Stomach (tissue), 9 donors: ENCODE data around the gene FHOD3. TPM values are rescaled to one million over a fixed set of nuclear protein-coding genes. Genes with fewer than 3 reads are reported as not detected.

ENCODE experiments used
- DNase-seq, 2 donors: peaks; one replicate each; pipeline versions ENCODE4 v3.0.0 to v3.0.0-alpha.2; 2013 to 2019
- H3K27ac ChIP-seq, 5 donors: fragments of 200-600 bp in 4 of 5; sonication (generic) in 4 of 5; one replicate each; pipeline ENCODE4 v1.5.1; 2013 to 2019; ENCODE audit warnings: mild to moderate bottlenecking in 1 of 5, moderate library complexity in 1 of 5
- H3K27me3 ChIP-seq, 3 donors: fragments of 200-600 bp; sonication (generic); one replicate each; pipeline ENCODE4 v1.5.1; 2017 to 2019; ENCODE audit warnings: mixed run types in 1 of 3
- H3K36me3 ChIP-seq, 4 donors: fragments of 200-600 bp; sonication (generic); 1 replicate in 3 of 4; 2 replicates in 1 of 4; pipeline ENCODE4 v1.5.1; 2016 to 2019
- H3K4me1 ChIP-seq, 4 donors: fragments of 200-600 bp; sonication (generic); one replicate each; pipeline ENCODE4 v1.5.1; 2016 to 2019
- H3K4me3 ChIP-seq, 4 donors: fragments of 200-600 bp; sonication (generic) in 3 of 4; one replicate each; pipeline ENCODE4 v1.5.1; 2016 to 2019; ENCODE audit warnings: mild to moderate bottlenecking in 1 of 4
- H3K9me3 ChIP-seq, 4 donors: fragments of 200-600 bp; sonication (generic); one replicate each; pipeline ENCODE4 v1.5.1; 2016 to 2019
- EP300 ChIP-seq: sonication (generic); formaldehyde crosslinking; IDR thresholded peaks from one replicate; pipeline ENCODE4 v1.6.1; 2017; ENCODE audit warnings: antibody characterized with exemption
- POLR2A ChIP-seq, 4 donors: fragments of 450-650 bp; IDR thresholded peaks; one replicate each; pipeline ENCODE4 v1.6.1; 2016; ENCODE audit warnings: antibody characterized with exemption in 4 of 4, control low read depth in 2 of 4, mild to moderate bottlenecking in 1 of 4, moderate library complexity in 1 of 4
- POLR2AphosphoS5 ChIP-seq, 3 donors: sonication (generic); formaldehyde crosslinking; IDR thresholded peaks; one replicate each; pipeline ENCODE4 v1.6.1; 2016; ENCODE audit warnings: antibody characterized with exemption in 3 of 3
- WGBS, 5 donors: extraction: QIAGEN DNeasy Blood & Tissue Kit in 3 of 5; methylation state at CpG; one replicate each; pipeline versions ENCODE4 v1.1.5 to v1.1.7; 2013 to 2018; 5-methylcytosine and 5-hydroxymethylcytosine counted together
- intact Hi-C: fragments of 100-400 bp; cut with DNase I; formaldehyde crosslinking; loops from one replicate; pipeline ENCODE4 v1.15.1; 2023; ENCODE audit warnings: low total_unique reads
- polyA plus RNA-seq, 3 donors: library from polyadenylated mRNA; stranded (reverse); fragments of 200-250 nt; gene quantifications; one replicate each; pipeline ENCODE4 v1.2.3, GENCODE V29; 2013
- total RNA-seq, 5 donors: library from RNA; depleted of rRNA; stranded (reverse); fragments of >200 nt; gene quantifications; one replicate each; pipeline versions ENCODE4 v1.1.0 to v1.2.3, GENCODE V29; 2014 to 2016
- TF ChIP-seq, protein P1 (sequence below), 7 experiments: fragments of 450-650 bp in 4 of 7; fragments of 200-600 bp in 3 of 7; sonication (generic) in 3 of 7; IDR thresholded peaks; one replicate each; pipeline ENCODE4 v1.5.1; 2016 to 2019; ENCODE audit warnings: antibody characterized with exemption in 7 of 7, control low read depth in 2 of 7, mild to moderate bottlenecking in 1 of 7
- donor health status: healthy with polysubstance abuse.
- donor health status: Bipolar disorder and iron deficiency.
- donor health status: healthy.

FHOD3 gene
- total and polyA plus RNA-seq, 8 donors, result under 0.01 to 9.1 (median 4.6) TPM

DNA sequence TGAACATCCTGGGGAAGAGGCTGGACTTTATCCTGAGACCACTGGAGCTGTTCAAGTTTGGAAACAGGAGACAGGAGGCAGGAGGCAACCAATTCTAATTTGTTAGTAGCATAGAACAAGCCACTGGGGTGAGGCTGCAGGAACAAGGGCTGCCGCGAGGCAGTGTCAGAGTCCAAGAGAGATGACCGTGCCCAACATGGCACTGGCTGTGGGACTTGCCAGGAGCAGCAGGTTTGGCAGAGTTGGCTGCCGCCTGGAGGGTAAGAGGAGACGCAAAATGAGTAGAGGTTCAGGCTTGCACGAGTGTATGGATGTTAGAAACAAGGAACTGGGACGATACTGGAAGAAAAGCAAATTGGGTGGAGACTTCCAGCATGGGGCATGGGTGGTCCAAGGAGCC lies 362.8 kb downstream of the FHOD3 start:
- Histone ChIP-seq H3K27ac (no peak overlapping the region), H3K9me3 (no peaks in the 10 kb centered on the region), H3K27me3 (peaks cover 0 to 3% (median 0%) of the 10 kb centered on the region in 3 donors), H3K4me1 (no peaks in the 10 kb centered on the region), H3K4me3 (no peak overlapping the region), H3K36me3 (no peaks in the 10 kb centered on the region)
- intact Hi-C loops, result no loop called here
- DNase-seq, result no peak
- TF ChIP-seq, protein P1, sequence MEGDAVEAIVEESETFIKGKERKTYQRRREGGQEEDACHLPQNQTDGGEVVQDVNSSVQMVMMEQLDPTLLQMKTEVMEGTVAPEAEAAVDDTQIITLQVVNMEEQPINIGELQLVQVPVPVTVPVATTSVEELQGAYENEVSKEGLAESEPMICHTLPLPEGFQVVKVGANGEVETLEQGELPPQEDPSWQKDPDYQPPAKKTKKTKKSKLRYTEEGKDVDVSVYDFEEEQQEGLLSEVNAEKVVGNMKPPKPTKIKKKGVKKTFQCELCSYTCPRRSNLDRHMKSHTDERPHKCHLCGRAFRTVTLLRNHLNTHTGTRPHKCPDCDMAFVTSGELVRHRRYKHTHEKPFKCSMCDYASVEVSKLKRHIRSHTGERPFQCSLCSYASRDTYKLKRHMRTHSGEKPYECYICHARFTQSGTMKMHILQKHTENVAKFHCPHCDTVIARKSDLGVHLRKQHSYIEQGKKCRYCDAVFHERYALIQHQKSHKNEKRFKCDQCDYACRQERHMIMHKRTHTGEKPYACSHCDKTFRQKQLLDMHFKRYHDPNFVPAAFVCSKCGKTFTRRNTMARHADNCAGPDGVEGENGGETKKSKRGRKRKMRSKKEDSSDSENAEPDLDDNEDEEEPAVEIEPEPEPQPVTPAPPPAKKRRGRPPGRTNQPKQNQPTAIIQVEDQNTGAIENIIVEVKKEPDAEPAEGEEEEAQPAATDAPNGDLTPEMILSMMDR (IDR thresholded peaks at IDR 0.05), result no peak
- no peak for TF ChIP-seq POLR2A (IDR thresholded peaks at IDR 0.05)
- no peak for TF ChIP-seq EP300
- TF ChIP-seq POLR2AphosphoS5 (IDR thresholded peaks at IDR 0.05), result no peak
- 84 to 92% (median 86%) methylated on average over 7 of the region's 7 CpGs for WGBS, 5 donors

DNA sequence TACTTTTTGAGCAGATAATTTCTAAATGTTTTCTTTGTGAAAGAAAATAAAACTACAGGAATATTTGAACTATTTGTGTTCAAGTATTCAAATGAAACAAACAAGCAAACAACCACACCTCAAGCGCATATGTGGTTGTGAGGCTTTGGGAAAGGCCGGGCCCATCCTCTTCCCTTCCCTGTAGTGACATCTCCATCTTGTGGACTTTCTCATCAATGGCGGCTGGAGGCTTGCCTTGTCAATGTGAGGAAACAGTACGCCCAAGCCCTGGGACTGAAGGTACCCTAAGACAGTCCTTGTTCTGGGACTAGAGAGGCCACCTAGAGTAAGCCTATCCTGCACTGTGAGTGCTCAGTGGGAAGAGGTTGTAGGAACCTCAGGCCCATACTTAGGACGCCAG lies 364.5 kb downstream of the FHOD3 start:
- DNase-seq, result peak in 1 of 2 donors; percentile 28
- Histone ChIP-seq H3K27ac (no peak overlapping the region), H3K4me1 (no peaks in the 10 kb centered on the region), H3K36me3 (no peaks in the 10 kb centered on the region), H3K9me3 (no peaks in the 10 kb centered on the region), H3K4me3 (no peak overlapping the region), H3K27me3 (peaks cover 0 to 3% (median 0%) of the 10 kb centered on the region in 3 donors)
- TF ChIP-seq EP300 (no peak), POLR2A (IDR thresholded peaks at IDR 0.05) (no peak), POLR2AphosphoS5 (IDR thresholded peaks at IDR 0.05) (no peak)
- TF ChIP-seq, protein P1 (IDR thresholded peaks at IDR 0.05), result no peak
- intact Hi-C loops, result no loop called here
- WGBS, 5 donors, result 64 to 76% (median 74%) methylated on average over 5 of the region's 5 CpGs

DNA sequence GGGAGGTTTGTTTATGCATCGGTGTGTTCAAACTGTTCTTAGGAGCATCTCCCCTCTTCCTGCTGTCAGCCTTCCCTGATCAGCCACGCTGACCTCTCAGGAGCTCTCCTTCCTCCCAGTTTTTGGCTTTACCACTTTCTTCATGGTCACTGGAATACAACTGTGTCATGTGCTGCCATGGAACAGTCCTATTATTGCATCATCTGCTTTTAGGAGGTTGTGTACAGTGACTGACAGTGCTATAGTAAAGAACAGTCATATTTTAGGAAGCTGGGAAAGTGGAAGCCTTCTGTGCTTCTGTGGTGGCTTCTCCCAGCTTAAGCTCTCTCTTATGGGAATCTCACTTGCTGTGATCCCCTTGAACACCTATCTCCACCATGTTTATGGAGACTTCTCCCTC lies 365.8 kb downstream of the FHOD3 start:
- Histone ChIP-seq H3K9me3 (no peaks in the 10 kb centered on the region), H3K36me3 (no peaks in the 10 kb centered on the region), H3K27me3 (peaks cover 0 to 3% (median 0%) of the 10 kb centered on the region in 3 donors), H3K4me1 (no peaks in the 10 kb centered on the region), H3K27ac (no peak overlapping the region), H3K4me3 (no peak overlapping the region)
- intact Hi-C loops, result no loop called here
- TF ChIP-seq POLR2AphosphoS5 (IDR thresholded peaks at IDR 0.05) (no peak), POLR2A (IDR thresholded peaks at IDR 0.05) (no peak), EP300 (no peak)
- TF ChIP-seq, protein P1 (IDR thresholded peaks at IDR 0.05), result no peak
- no peak for DNase-seq
- WGBS, 5 donors, result 75 to 88% (median 81%) methylated on average over 2 of the region's 2 CpGs

DNA sequence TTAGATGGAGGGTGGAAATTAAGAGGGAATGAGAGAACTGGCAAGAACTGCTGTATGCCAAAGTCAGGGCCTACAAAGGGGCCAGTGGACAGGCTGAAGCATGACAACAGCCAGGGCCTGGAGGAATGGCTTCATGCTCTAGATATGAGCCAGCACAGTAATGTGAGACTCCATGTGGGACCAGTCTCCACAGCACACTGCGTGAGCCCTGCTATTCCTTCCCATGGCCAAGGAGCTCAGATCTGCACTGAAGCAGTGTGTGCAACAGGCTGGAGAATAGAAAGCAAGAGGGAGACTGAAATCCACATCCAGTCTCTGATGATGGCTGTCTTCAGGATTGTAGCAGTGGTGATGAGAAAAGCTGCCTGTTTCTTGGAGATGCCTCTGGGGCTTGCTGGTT lies 368.4 kb downstream of the FHOD3 start:
- no peak overlapping the region for H3K27ac ChIP-seq
- TF ChIP-seq POLR2AphosphoS5 (IDR thresholded peaks at IDR 0.05) (no peak), POLR2A (IDR thresholded peaks at IDR 0.05) (no peak), EP300 (no peak)
- TF ChIP-seq, protein P1 (IDR thresholded peaks at IDR 0.05), result no peak
- WGBS, 5 donors, result 79 to 95% (median 92%) methylated on average over 1 of the region's 1 CpG
- H3K4me1 ChIP-seq, result no peaks in the 10 kb centered on the region
- H3K9me3 ChIP-seq, result no peaks in the 10 kb centered on the region
- no peak for DNase-seq
- H3K36me3 ChIP-seq, result no peaks in the 10 kb centered on the region
- H3K4me3 ChIP-seq, result no peak overlapping the region
- intact Hi-C loops, result no loop called here
- peaks cover 0 to 3% (median 0%) of the 10 kb centered on the region in 3 donors for H3K27me3 ChIP-seq
